Activated naive CD8-positive, alpha-beta T cell treated with anti-CD3 and anti-CD28 coated beads for 36 hours (primary cell): ENCODE measurements around the gene TRAFD1. TPM values are rescaled to one million over a fixed set of nuclear protein-coding genes. Genes with fewer than 3 reads are reported as not detected.
"Not testable (repeated sequence)": the region's sequence is repeated elsewhere in the genome, so short reads cannot be mapped to it uniquely, and the experiment has no call there.

Source experiments
- DNase-seq: peaks from one replicate; pipeline ENCODE4 v3.0.0; 2021
- H3K27ac Mint-ChIP-seq: one replicate; pipeline ENCODE4 v1.8.0; 2022; ENCODE audit warnings: mild to moderate bottlenecking, moderate library complexity, mixed read lengths
- H3K27me3 Mint-ChIP-seq: one replicate; pipeline ENCODE4 v1.8.0; 2022; ENCODE audit warnings: mild to moderate bottlenecking, mixed read lengths
- H3K36me3 Mint-ChIP-seq: one replicate; pipeline ENCODE4 v1.8.0; 2021; ENCODE audit warnings: mild to moderate bottlenecking, mixed read lengths
- H3K4me1 Mint-ChIP-seq: one replicate; pipeline ENCODE4 v1.8.0; 2021; ENCODE audit warnings: mixed read lengths
- H3K4me3 Mint-ChIP-seq: one replicate; pipeline ENCODE4 v1.8.0; 2022; ENCODE audit warnings: mild to moderate bottlenecking, moderate library complexity, mixed read lengths
- H3K9me3 Mint-ChIP-seq: one replicate; pipeline ENCODE4 v1.8.0; 2022; ENCODE audit warnings: mixed read lengths
- total RNA-seq, 2 experiments: library from RNA; stranded (reverse); gene quantifications; one replicate each; pipeline ENCODE4 v1.2.3, GENCODE V29; 2021

The TRAFD1 gene
- total RNA-seq, 2 experiments from 2014 or later = 49.6 to 49.8 TPM

- H3K36me3 Mint-ChIP-seq = peaks cover 25% of the 10 kb centered on the region
- H3K27ac Mint-ChIP-seq = peak within 1 kb of the TSS; percentile 99
- peaks cover 57% of the 10 kb centered on the region for H3K4me1 Mint-ChIP-seq
- peak within 1 kb of the TSS; percentile 94 for H3K4me3 Mint-ChIP-seq
- no peaks in the 10 kb centered on the region for H3K9me3 Mint-ChIP-seq
- DNase-seq = peak; percentile 88
- no peaks in the 10 kb centered on the region for H3K27me3 Mint-ChIP-seq
These were observed 16.9 kb upstream of the TRAFD1 start, which contains the start of gene NAA25 for GRCh38 chr12:112108202-112109079. Gene NAA25, minus strand, starts transcription at chr12:112108783. Its CDS starts 10 bp downstream, at chr12:112108773.

- DNase-seq, H3K27ac Mint-ChIP-seq, H3K27me3 Mint-ChIP-seq, H3K4me3 Mint-ChIP-seq, H3K9me3 Mint-ChIP-seq: not testable (repeated sequence)
- Mint-ChIP-seq H3K4me1 (peaks cover 40% of the 10 kb centered on the region), H3K36me3 (peaks cover 10% of the 10 kb centered on the region)
These were observed 14.3 kb upstream of the TRAFD1 start for GRCh38 chr12:112110787-112111662.

GRCh38 chr12:112111931-112112330, 13.4 kb upstream of the TRAFD1 start:
- no peak for DNase-seq
- no peak overlapping the region for H3K27ac Mint-ChIP-seq

GRCh38 chr12:112112409-112113133, 12.8 kb upstream of the TRAFD1 start:
- Mint-ChIP-seq H3K9me3 (no peaks in the 10 kb centered on the region), H3K27me3 (no peaks in the 10 kb centered on the region), H3K27ac (peak overlapping the region; percentile 57), H3K4me1 (peaks cover 30% of the 10 kb centered on the region), H3K36me3 (no peaks in the 10 kb centered on the region), H3K4me3 (no peak overlapping the region)
- DNase-seq = peak; percentile 21

More at GRCh38 chr12:112111931-112112330, 13.4 kb upstream of the TRAFD1 start:
- H3K27me3 Mint-ChIP-seq = no peaks in the 10 kb centered on the region
- no peak overlapping the region for H3K4me3 Mint-ChIP-seq
- no peaks in the 10 kb centered on the region for H3K9me3 Mint-ChIP-seq
- H3K36me3 Mint-ChIP-seq = peaks cover 4% of the 10 kb centered on the region
- peaks cover 36% of the 10 kb centered on the region for H3K4me1 Mint-ChIP-seq

GRCh38 chr12:112115259-112116045, 9.9 kb upstream of the TRAFD1 start:
- H3K4me1 Mint-ChIP-seq = peaks cover 19% of the 10 kb centered on the region
- no peak for DNase-seq
- H3K9me3 Mint-ChIP-seq = no peaks in the 10 kb centered on the region
- H3K36me3 Mint-ChIP-seq = no peaks in the 10 kb centered on the region
- no peak overlapping the region for H3K4me3 Mint-ChIP-seq
- H3K27me3 Mint-ChIP-seq = no peaks in the 10 kb centered on the region
- H3K27ac Mint-ChIP-seq = no peak overlapping the region

- Mint-ChIP-seq H3K36me3 (no peaks in the 10 kb centered on the region), H3K4me3 (peak overlapping the region; percentile 26), H3K27ac (no peak overlapping the region), H3K9me3 (no peaks in the 10 kb centered on the region), H3K4me1 (peaks cover 17% of the 10 kb centered on the region), H3K27me3 (no peaks in the 10 kb centered on the region)
- no peak for DNase-seq
These were observed 8.9 kb upstream of the TRAFD1 start for GRCh38 chr12:112116232-112117060.

- Mint-ChIP-seq H3K4me1 (peaks cover 10% of the 10 kb centered on the region), H3K36me3 (no peaks in the 10 kb centered on the region), H3K9me3 (no peaks in the 10 kb centered on the region), H3K27ac (no peak overlapping the region), H3K4me3 (no peak overlapping the region), H3K27me3 (no peaks in the 10 kb centered on the region)
- no peak for DNase-seq
These were observed 7.7 kb upstream of the TRAFD1 start for GRCh38 chr12:112117685-112118084.

- H3K9me3 Mint-ChIP-seq = no peaks in the 10 kb centered on the region
- H3K27me3 Mint-ChIP-seq = no peaks in the 10 kb centered on the region
- no peak overlapping the region for H3K27ac Mint-ChIP-seq
- H3K36me3 Mint-ChIP-seq = peaks cover 8% of the 10 kb centered on the region
- no peak for DNase-seq
- H3K4me1 Mint-ChIP-seq = peaks cover 11% of the 10 kb centered on the region
- no peak overlapping the region for H3K4me3 Mint-ChIP-seq
These were observed 3.4 kb upstream of the TRAFD1 start for GRCh38 chr12:112121780-112122565.

- Mint-ChIP-seq H3K4me3 (no peak overlapping the region), H3K27me3 (no peaks in the 10 kb centered on the region), H3K4me1 (peaks cover 19% of the 10 kb centered on the region), H3K27ac (no peak overlapping the region), H3K9me3 (no peaks in the 10 kb centered on the region), H3K36me3 (peaks cover 11% of the 10 kb centered on the region)
- no peak for DNase-seq
These were observed 2.3 kb upstream of the TRAFD1 start for GRCh38 chr12:112122823-112123690.

- peaks cover 35% of the 10 kb centered on the region for H3K4me1 Mint-ChIP-seq
- no peaks in the 10 kb centered on the region for H3K27me3 Mint-ChIP-seq
- DNase-seq = no peak
- peaks cover 13% of the 10 kb centered on the region for H3K36me3 Mint-ChIP-seq
- no peaks in the 10 kb centered on the region for H3K9me3 Mint-ChIP-seq
- no peak overlapping the region for H3K27ac Mint-ChIP-seq
- no peak overlapping the region for H3K4me3 Mint-ChIP-seq
These were observed 476 bp upstream of the TRAFD1 start for GRCh38 chr12:112124918-112125249.

GRCh38 chr12:112126000-112126438, 659 bp downstream of the TRAFD1 start:
- Mint-ChIP-seq H3K27ac (peak overlapping the region; percentile 75), H3K4me1 (peaks cover 39% of the 10 kb centered on the region), H3K27me3 (no peaks in the 10 kb centered on the region), H3K36me3 (peaks cover 14% of the 10 kb centered on the region), H3K9me3 (no peaks in the 10 kb centered on the region), H3K4me3 (peak overlapping the region; percentile 79)
- no peak for DNase-seq

GRCh38 chr12:112126911-112127310, 1.6 kb downstream of the TRAFD1 start:
- Mint-ChIP-seq H3K36me3 (peaks cover 17% of the 10 kb centered on the region), H3K4me1 (peaks cover 46% of the 10 kb centered on the region), H3K27me3 (no peaks in the 10 kb centered on the region), H3K9me3 (no peaks in the 10 kb centered on the region), H3K27ac (peak overlapping the region; percentile 75), H3K4me3 (peak overlapping the region; percentile 79)
- no peak for DNase-seq
